GM20000 (cell line): Measurements from ENCODE around the gene MXRA7.

Source experiments
- DNase-seq: peaks from one replicate; pipeline ENCODE4 v3.0.0; 2012; ENCODE audit warnings: low spot score
- CTCF ChIP-seq: IDR thresholded peaks from 2 replicates; pipeline ENCODE4 v1.5.1; 2012; ENCODE audit warnings: mild to moderate bottlenecking, control low read depth; ENCODE audit errors: extremely low read depth, missing control alignments

Gene MXRA7, protein sequence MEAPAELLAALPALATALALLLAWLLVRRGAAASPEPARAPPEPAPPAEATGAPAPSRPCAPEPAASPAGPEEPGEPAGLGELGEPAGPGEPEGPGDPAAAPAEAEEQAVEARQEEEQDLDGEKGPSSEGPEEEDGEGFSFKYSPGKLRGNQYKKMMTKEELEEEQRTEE

GRCh38 chr17:76710863-76711611 lies at the start of gene MXRA7:
MXRA7 (minus strand) TSS chr17:76710965; CDS start chr17:76710946, 19 bp downstream.
- DNase-seq, result peak; percentile 87
- TF ChIP-seq CTCF, result no peak

GRCh38 chr17:76758570-76758969 lies 47.8 kb upstream of the MXRA7 start:
- no peak for DNase-seq
- TF ChIP-seq CTCF, result no peak

DNA sequence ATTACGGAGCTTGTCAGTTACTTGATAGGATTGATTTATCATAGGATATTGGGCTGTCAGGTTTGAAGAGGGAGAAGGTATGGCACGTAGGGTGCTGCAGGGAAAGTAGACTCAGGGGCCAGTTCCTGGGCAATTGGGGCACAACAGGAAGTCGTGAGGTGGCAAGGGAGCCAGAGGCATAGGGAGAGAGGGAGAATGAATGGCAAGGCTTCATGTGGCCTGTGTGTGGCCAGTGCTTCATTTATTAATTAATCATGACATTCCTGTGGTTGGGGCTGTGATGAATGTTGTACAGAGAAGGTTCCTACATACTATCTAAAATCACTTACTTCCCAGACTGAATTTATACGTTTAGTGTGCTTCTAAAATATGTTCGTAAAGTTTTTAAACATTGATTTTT lies 46.5 kb upstream of the MXRA7 start:
- DNase-seq, result no peak

GRCh38 chr17:76755285-76755684 lies 44.5 kb upstream of the MXRA7 start:
- DNase-seq, result no peak
- no peak for TF ChIP-seq CTCF

More for the DNA sequence above, 46.5 kb upstream of the MXRA7 start:
- no peak for TF ChIP-seq CTCF

DNA sequence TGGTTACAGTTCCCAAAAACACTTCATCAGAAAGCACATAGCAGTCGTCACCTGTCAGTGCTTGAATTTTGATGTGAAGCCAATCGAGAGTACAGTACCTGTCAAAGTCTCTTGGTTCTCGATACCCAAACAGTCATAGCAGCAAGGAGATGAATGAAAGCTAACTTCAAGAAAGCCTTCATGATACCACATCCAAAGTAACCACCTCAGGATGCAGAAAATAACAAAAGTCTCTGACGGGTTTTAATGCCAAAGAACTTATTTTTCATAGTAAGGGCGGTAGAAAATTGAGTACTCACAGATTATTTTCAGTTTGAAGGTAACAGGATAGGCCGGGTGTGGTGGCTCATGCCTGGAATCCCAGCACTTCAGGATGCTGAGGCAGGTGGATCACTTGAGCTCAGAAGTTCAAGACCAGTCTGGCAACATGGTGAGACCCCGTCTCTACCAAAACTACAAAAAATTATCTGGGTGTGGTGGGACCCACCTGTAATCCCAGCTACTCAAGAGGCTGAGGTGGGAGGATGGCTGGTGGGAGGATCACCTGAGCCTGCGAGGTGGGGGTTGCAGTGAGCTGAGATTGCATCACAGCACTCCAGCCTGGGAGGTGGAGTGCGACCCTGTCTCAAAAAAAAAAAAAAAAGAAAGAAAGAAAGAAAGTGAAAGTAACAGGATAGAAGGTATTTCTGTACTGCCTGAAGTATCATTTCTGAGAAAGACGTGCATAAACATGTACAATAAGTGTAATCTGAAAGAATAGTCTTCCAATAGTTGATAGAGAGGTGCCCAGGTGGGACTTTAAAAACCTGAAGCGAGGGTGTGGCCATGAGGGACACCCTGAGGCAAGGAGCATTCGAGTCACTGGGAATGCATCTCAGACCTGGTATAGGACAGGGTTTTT lies 42.5 kb upstream of the MXRA7 start:
- TF ChIP-seq CTCF, result no peak
- no peak for DNase-seq

GRCh38 chr17:76752006-76752405 lies 41.2 kb upstream of the MXRA7 start:
- no peak for TF ChIP-seq CTCF
- no peak for DNase-seq
